Myocyte (in vitro differentiated cells): ENCODE results near the gene GABRR2. TPM values are rescaled to one million over a fixed set of nuclear protein-coding genes. Genes with fewer than 3 reads are reported as not detected.
"Not testable (repeated sequence)": the region's sequence is repeated elsewhere in the genome, so short reads cannot be mapped to it uniquely, and the experiment has no call there.

Source experiments
- DNase-seq: peaks from one replicate; pipeline ENCODE4 v3.0.0-alpha.2; 2012; ENCODE audit warnings: low read depth
- total RNA-seq: library from RNA; depleted of rRNA; stranded (reverse); fragments of >200 nt; gene quantifications from 2 replicates; pipeline ENCODE4 v1.2.3, GENCODE V29; 2014

Gene GABRR2
- total RNA-seq, 1 donor from 2014 or later, result 0.13 TPM

GRCh38 chr6:89324304-89324703, 9.2 kb upstream of the GABRR2 start:
- DNase-seq, result no peak

DNA sequence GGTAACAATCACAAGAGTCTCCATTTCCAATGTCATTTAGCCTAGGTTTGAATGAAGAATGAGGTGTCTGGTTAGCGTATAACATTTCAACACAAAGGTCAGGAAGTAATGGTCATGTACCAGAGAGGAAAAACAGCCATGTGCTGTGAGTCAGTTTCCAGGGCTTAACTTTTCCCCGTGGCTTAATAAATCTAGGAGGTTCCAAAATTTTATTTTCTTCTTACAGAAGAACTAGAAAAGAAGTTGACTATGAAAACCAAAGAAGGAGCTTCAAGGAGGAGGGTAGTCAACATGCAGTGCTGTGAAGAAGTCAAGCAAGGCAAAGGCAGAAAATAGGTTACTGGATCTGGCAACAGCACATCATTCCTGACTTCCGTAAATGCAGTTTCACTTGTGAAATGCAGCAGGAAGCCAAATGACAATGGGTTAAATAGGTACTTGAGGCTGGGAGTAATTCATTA, 8.4 kb upstream of the GABRR2 start:
- no peak for DNase-seq

DNA sequence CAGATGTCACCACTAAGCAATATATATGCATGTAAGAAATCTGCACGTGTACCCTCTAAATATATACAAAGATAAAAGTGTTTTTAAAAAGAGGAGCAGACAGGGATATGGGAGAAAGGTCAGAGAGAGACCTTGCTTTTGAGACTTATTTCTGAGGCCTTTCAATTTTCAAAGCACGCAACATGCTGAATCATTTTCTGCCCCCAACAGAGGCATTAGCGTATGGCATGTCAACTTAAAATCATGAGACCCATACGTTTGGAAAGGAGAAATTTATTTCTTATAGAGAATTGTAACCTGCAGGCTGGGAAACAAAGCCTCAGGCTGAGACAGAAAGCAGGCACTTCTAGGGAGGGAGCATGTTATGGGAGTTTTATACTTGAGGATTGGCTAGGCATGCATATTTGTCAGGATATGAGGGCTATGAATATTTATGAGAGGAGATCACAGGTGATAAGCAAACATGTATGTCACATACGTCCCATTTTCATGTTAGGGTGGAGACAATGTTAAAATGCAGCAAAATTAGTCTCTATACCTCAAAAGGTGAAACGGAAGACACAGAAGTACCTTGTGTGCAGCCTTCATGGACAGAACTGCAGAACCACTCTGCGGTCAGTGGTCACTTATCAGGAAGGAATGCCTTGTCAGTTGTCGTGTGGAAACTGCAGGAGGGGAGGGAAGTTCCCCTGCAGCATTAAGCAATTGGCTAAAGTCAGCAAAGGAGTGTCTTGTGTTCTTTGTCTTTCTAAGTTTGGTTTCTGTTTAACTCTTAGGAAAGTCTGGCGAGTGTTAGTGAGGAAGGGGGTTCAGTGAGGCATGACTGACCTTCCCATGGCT, 6.3 kb upstream of the GABRR2 start:
- peak; percentile 26 for DNase-seq

GRCh38 chr6:89320012-89320559, 5.0 kb upstream of the GABRR2 start:
- no peak for DNase-seq

DNA sequence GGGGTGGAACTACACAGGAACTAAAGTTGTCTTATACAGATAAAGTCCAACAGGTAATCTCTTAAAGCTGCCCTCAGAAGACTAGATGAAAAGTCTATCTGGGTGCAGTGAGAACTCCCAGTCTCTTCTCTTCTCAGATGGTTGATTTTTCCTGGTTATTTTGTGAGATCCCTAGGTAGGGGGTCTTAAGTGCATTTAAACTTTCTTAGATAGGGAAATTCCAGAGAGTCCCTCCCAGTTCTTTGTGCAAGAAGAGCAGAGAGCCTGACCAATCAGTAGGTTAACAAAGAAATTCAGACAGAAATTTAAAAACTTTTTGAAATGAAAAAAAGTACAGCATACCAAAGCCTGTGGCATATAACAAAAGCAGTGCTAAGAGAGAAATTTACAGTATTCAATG, 2.0 kb upstream of the GABRR2 start:
- DNase-seq, result no peak

GRCh38 chr6:89314692-89315091, 407 bp downstream of the GABRR2 start:
- DNase-seq, result no peak

GRCh38 chr6:89313006-89313405, 2.1 kb downstream of the GABRR2 start:
- DNase-seq, result peak; percentile 93

DNA sequence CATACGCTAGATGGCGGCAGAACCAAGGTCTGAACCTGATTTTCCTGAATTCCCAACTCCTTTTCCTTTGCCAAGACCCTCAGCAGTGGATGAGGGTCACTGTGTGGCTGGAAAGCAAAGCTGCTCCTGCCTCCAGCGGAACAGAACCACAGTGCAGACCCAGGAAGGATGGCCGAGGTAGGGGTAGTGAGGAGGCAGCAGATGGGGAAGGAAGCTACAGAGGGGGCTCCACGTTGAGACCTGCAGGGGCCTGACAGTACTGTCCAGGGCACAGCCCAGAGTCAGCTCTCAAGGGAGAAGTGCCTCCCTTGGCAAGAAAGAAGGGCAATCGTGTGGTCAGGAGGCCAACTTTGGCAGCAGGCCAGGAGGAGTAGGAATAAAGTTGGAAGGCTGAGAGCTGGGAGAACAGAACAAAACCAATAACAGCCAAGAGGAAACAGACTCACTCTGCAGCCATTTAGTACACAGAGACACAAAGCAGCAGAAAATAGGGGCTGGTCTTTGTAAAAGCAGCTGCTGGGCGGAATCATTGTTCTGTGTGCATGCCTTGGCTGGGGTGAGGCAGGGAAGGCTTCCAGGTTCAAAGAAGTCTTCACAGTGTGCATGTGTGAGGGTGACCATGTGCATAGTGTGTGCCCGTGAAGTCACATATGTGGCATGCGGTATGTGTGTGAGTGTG, 3.1 kb downstream of the GABRR2 start:
- peak; percentile 92 for DNase-seq

GRCh38 chr6:89311530-89311852, 3.6 kb downstream of the GABRR2 start:
- peak; percentile 6 for DNase-seq

DNA sequence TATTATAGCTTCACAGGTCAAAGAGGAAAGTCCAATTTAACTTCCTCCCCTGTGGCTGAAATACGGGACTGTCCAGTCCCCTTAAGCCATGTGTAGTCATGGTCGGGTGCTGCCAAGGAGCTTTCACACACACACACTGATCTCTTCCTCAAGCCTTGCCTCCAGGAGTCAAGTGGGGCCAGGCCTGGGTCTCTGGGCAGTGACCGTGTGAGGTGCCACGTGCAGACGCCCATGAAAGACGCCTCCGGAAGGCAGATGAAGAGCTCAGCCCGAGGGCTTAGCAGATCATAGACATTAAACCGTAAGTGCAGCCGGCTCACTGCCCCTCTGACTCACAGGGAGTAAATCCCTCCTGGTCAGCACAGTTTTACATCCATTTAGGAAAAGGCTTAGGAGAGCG, 4.2 kb downstream of the GABRR2 start:
- peak; percentile 51 for DNase-seq

GRCh38 chr6:89308525-89309395, 6.3 kb downstream of the GABRR2 start:
- no peak for DNase-seq

GRCh38 chr6:89304517-89304916, 10.6 kb downstream of the GABRR2 start:
- DNase-seq, result not testable (repeated sequence)

GRCh38 chr6:89302936-89303335, 12.2 kb downstream of the GABRR2 start:
- DNase-seq, result no peak

GRCh38 chr6:89302195-89302770, 12.8 kb downstream of the GABRR2 start:
- no peak for DNase-seq

- DNase-seq, result no peak
These were observed 13.4 kb downstream of the GABRR2 start for GRCh38 chr6:89301586-89302194.

GRCh38 chr6:89299466-89299850, 15.6 kb downstream of the GABRR2 start:
- peak; percentile 26 for DNase-seq

DNA sequence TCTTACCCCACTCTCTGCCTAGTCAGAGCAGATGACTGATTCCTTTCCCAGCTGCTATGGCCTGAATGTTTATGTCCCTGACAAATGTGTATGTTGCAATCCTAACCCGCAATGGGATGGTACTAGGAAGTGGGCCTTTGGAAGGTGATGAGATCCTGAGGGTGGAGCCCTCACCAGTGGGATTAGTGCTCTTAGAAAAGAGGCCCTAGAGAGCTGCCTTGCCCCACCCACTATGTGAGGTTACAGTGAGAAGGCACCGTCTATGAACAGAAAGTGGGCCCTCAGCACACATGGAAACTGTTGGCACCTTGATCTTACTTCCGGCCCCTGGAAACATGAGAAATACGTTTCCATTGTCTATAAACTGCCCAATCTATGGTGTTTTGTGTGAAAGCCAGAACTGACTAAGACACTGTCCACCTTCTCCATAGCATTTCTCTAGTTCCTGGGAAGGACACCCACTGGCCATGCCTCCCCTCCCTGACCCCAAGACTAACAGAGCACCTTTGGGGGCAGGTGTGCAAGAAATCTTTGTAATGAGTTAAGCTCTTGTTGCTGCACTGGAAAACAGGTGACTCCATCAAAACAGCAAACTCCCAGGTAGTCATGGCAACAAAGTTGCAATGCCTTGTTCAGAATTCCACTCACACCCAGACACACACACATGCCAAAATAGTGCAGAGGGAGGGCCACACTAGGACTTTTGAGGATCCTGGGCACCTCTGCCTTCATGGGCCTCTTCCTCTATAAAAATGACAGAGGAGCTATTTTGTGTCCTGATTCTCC, 16.2 kb downstream of the GABRR2 start:
- peak; percentile 79 for DNase-seq

DNA sequence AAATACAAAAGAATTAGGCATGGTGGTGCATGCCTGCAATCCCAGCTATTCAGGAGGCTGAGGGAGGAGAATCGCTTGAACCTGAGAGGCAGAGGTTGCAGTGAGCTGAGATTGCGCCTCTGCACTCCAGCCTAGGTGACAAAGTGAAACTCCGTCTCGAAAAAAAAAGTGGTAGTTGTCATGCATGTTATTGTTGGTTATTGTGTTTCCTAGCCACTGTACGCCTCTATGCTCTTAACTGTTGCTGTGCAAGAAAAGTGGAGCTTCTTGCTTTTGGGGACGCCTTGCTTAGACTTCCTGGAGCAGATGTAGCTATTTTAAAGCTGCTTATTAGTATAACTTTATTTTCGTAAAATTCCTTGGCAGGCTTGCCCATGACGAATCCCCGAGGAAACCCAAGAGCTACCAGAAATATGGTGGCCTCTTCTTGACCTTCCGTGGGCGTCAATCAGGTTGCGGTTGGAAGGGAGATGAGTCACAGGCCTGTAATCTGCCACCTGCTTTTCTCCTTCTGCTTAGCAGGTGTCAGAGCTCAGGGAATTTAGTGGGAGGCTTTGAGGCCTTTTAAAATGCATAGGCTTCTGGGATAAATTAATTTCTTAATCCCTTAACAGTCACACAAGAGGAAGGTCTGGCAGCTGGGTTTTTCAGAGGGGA, 17.3 kb downstream of the GABRR2 start:
- peak; percentile 99 for DNase-seq

DNA sequence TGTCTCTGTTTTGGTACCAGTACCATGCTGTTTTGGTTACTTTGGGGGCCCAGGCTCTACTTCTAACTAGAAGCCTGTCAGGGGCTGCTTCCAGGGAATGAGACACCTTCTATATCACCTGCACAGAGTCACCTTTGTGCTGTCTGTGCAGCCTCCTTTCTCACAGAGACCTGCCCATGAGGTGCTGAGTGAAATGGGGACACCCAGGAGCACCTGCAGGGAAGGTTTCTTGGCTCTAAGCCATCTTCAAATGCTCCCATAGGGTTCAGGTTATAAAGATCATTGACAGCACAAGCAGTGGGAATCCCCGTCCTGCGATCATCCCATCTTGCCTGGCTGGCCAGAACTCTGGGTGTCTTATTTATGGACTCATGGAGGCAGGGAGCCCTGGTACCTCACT, 19.1 kb downstream of the GABRR2 start:
- no peak for DNase-seq
